ENCODE measurements around the gene AHNAK. TPM values are rescaled to one million over a fixed set of nuclear protein-coding genes. Genes with fewer than 3 reads are reported as not detected.
A peak's percentile ranks its signal among the peaks of the same experiment; 100 is the strongest.

The AHNAK gene
- total RNA-seq, 1 donor from 2014 or later: 546 TPM

- no peak for DNase-seq (ENCODE audit: low spot score)
Observed at GRCh38 chr11:62532096-62532495, 14.5 kb downstream of the AHNAK start.

- DNase-seq (ENCODE audit: low spot score): no peak
Observed at GRCh38 chr11:62516736-62517371, 29.8 kb downstream of the AHNAK start.

GRCh38 chr11:62514151-62514550 is 32.5 kb downstream of the AHNAK start:
- DNase-seq (ENCODE audit: low spot score): no peak

GRCh38 chr11:62513626-62514025 is 33.0 kb downstream of the AHNAK start:
- DNase-seq (ENCODE audit: low spot score): no peak

- DNase-seq (ENCODE audit: low spot score): no peak
Observed at GRCh38 chr11:62512961-62513360, 33.6 kb downstream of the AHNAK start.

- DNase-seq (ENCODE audit: low spot score): peak; percentile 80
Observed at GRCh38 chr11:62508336-62509058, 38.1 kb downstream of the AHNAK start.

- no peak for DNase-seq (ENCODE audit: low spot score)
Observed at GRCh38 chr11:62507125-62507422, 39.5 kb downstream of the AHNAK start.

GRCh38 chr11:62506413-62507124 is 40.0 kb downstream of the AHNAK start:
- no peak for DNase-seq (ENCODE audit: low spot score)

GRCh38 chr11:62505440-62506091 is 41.0 kb downstream of the AHNAK start:
- peak; percentile 69 for DNase-seq (ENCODE audit: low spot score)

- DNase-seq (ENCODE audit: low spot score): no peak
Observed at GRCh38 chr11:62505059-62505439, 41.6 kb downstream of the AHNAK start.

GRCh38 chr11:62504158-62504973 is 42.2 kb downstream of the AHNAK start:
- no peak for DNase-seq (ENCODE audit: low spot score)

GRCh38 chr11:62502030-62502730 is 44.4 kb downstream of the AHNAK start:
- no peak for DNase-seq (ENCODE audit: low spot score)

GRCh38 chr11:62501432-62501891 is 45.1 kb downstream of the AHNAK start:
- no peak for DNase-seq (ENCODE audit: low spot score)

- no peak for DNase-seq (ENCODE audit: low spot score)
Observed at GRCh38 chr11:62500650-62501030, 46.0 kb downstream of the AHNAK start.

- DNase-seq (ENCODE audit: low spot score): peak; percentile 86
Observed at GRCh38 chr11:62499944-62500649, 46.5 kb downstream of the AHNAK start.

- peak; percentile 77 for DNase-seq (ENCODE audit: low spot score)
Observed at GRCh38 chr11:62499311-62499943, 47.2 kb downstream of the AHNAK start.

GRCh38 chr11:62498492-62499286 is 47.9 kb downstream of the AHNAK start:
- no peak for DNase-seq (ENCODE audit: low spot score)

GRCh38 chr11:62498031-62498430 is 48.6 kb downstream of the AHNAK start:
- no peak for DNase-seq (ENCODE audit: low spot score)
